ENCODE data around the gene DNAJC15.

- TF ChIP-seq POLR2A (IDR thresholded peaks at IDR 0.05; ENCODE audit: low read length) (no peak), GATA1 (IDR thresholded peaks at IDR 0.05; ENCODE audit: low read depth, low read length) (no peak)
Measured at GRCh38 chr13:43033038-43033437, 9.7 kb downstream of the DNAJC15 start.

Data from erythroblast (primary cell).